ENCODE measurements around the gene RUBCN. TPM values are rescaled to one million over a fixed set of nuclear protein-coding genes. Genes with fewer than 3 reads are reported as not detected.
"Not testable (repeated sequence)": the region's sequence is repeated elsewhere in the genome, so short reads cannot be mapped to it uniquely, and the experiment has no call there.

The RUBCN gene
- total and polyA plus RNA-seq, 2 of the 13 experiments (the other 11 are each of a cell fraction or from before 2014, with no cell fraction given), result 5.2 to 8.1 TPM

DNA sequence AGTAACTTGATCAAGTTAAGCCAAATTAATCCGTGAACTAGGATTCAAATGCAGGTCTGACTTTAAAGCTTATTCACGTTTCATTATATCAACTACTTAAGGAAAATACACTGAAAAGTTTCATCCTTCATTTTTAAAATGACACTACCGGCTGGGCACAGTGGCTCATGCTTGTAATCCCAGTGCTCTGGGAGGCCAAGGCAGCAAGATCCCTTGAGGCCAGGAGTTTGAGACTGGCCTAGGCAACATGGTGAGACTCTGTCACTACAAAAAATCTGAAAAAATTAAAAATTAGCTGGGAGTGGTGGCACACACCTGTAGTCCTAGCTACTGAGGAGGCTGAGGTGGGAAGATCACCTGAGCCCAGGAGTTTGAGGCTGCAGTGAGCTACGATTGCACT, 3.7 kb downstream of the RUBCN start:
- no peak overlapping the region for H3K4me3 ChIP-seq (replicated peaks in 1 of 3; ENCODE audit: insufficient read depth in 1 of 3, low read depth in 2 of 3, low read length in 3 of 3)
- no peak for ATAC-seq
- no peaks in the 10 kb centered on the region; a peak in 1 of 5 replicates for H3K27me3 ChIP-seq (ENCODE audit: control insufficient read depth in 1 of 2, insufficient read depth in 2 of 2, low read length in 2 of 2)
- H3K36me3 ChIP-seq (replicated peaks in 1 of 2; ENCODE audit: control insufficient read depth in 1 of 2, insufficient read depth in 2 of 2, low read length in 2 of 2), result no peaks in the 10 kb centered on the region
- ChIA-PET CTCF (ENCODE audit: low intra/inter-chr PET ratio, low total read pairs) (no interaction called here), POLR2A (no interaction called here)
- no peak for FAIRE-seq
- H3K9ac ChIP-seq (ENCODE audit: insufficient read depth, low read depth, low read length), result no peak overlapping the region
- peaks cover 14% of the 10 kb centered on the region for H3K4me1 ChIP-seq (ENCODE audit: insufficient read depth, low read length)
- H3K79me2 ChIP-seq (ENCODE audit: insufficient read depth, low read length), result peaks cover 11% of the 10 kb centered on the region
- DNase-seq (ENCODE audit: low spot score), result no peak
- no peak overlapping the region for H3K4me2 ChIP-seq (ENCODE audit: low read depth, low read length)
- WGBS (ENCODE audit: low lambda C conversion rate), result 94% methylated on average over 4 of the region's 4 CpGs
- H2AFZ ChIP-seq (ENCODE audit: low read length), result no peak overlapping the region
- TF ChIP-seq HOXA7 (CRISPR knock-in tag; IDR thresholded peaks at IDR 0.05) (no peak), GZF1 (CRISPR knock-in tag; IDR thresholded peaks at IDR 0.05) (no peak), ZFP1 (CRISPR knock-in tag; IDR thresholded peaks at IDR 0.05) (no peak), SRF (IDR thresholded peaks at IDR 0.05; ENCODE audit: low read depth, low read length) (no peak), THAP11 (CRISPR knock-in tag; IDR thresholded peaks at IDR 0.05) (no peak), NR2C2 (CRISPR knock-in tag; IDR thresholded peaks at IDR 0.05; ENCODE audit: borderline replicate concordance) (no peak), KDM5B (CRISPR knock-in tag; IDR thresholded peaks at IDR 0.05; ENCODE audit: borderline replicate concordance) (no peak), CBFB (CRISPR knock-in tag; IDR thresholded peaks at IDR 0.05) (no peak), CHD4 (IDR thresholded peaks at IDR 0.05; ENCODE audit: borderline replicate concordance, low read length) (no peak), HNRNPK (IDR thresholded peaks at IDR 0.05; ENCODE audit: low read depth, low read length, poor library complexity, severe bottlenecking) (no peak), HIVEP1 (CRISPR knock-in tag; IDR thresholded peaks at IDR 0.05) (no peak)
- TF ChIP-seq, protein P1, sequence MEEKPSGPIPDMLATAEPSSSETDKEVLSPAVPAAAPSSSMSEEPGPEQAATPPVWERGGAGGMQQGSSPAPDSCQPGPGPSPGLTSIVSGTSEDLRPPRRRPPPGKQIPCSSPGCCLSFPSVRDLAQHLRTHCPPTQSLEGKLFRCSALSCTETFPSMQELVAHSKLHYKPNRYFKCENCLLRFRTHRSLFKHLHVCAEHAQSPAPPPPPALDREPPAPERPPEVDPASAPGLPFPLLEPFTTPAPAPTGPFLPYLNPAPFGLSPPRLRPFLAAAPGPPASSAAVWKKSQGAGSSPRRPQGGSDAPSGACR (CRISPR knock-in tag; IDR thresholded peaks at IDR 0.05), result no peak
- H3K9me3 ChIP-seq (ENCODE audit: low read length), result no peaks in the 10 kb centered on the region
- no peaks in the 10 kb centered on the region for H4K20me1 ChIP-seq (ENCODE audit: insufficient read depth, low read length)
- BruUV-seq (replicated peaks), result no TSS peak
- in situ Hi-C loops (cut with HindIII; ENCODE audit: extremely low pct_ligation_motif_present, low pct_unique_long_range_greater_than_20kb), result no loop called here
- intact Hi-C loops (cut with micrococcal nuclease; ENCODE audit: unreplicated experiment), result no loop called here
- H3K27ac ChIP-seq (ENCODE audit: extremely low read length, insufficient read depth, low read length), result no peak overlapping the region

DNA sequence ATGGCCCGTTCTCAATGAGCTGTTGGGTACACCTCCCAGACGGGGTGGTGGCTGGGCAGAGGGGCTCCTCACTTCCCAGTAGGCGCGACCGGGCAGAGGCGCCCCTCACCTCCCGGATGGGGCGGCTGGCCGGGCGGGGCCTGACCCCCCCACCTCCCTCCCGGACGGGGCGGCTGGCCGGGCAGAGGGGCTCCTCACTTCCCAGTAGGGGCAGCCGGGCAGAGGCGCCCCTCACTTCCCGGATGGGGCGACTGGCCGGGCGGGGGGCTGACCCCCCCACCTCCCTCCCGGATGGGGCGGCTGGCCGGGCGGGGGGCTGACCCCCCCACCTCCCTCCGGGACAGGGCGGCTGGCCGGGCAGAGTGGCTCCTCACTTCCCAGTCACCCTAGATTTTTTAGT, 5.2 kb downstream of the RUBCN start:
- POLR2A ChIA-PET; H4K20me1 ChIP-seq (ENCODE audit: insufficient read depth, low read length); in situ Hi-C loops (cut with HindIII; ENCODE audit: extremely low pct_ligation_motif_present, low pct_unique_long_range_greater_than_20kb); H3K9ac ChIP-seq (ENCODE audit: insufficient read depth, low read depth, low read length); H3K27me3 ChIP-seq (ENCODE audit: control insufficient read depth in 1 of 2, insufficient read depth in 2 of 2, low read length in 2 of 2); H2AFZ ChIP-seq (ENCODE audit: low read length); H3K4me1 ChIP-seq (ENCODE audit: insufficient read depth, low read length); ATAC-seq; DNase-seq (ENCODE audit: low spot score); CTCF ChIA-PET (ENCODE audit: low intra/inter-chr PET ratio, low total read pairs); H3K36me3 ChIP-seq (replicated peaks in 1 of 2; ENCODE audit: control insufficient read depth in 1 of 2, insufficient read depth in 2 of 2, low read length in 2 of 2); H3K27ac ChIP-seq (ENCODE audit: extremely low read length, insufficient read depth, low read length); H3K9me3 ChIP-seq (ENCODE audit: low read length); H3K4me2 ChIP-seq (ENCODE audit: low read depth, low read length); FAIRE-seq; H3K4me3 ChIP-seq (replicated peaks in 1 of 3; ENCODE audit: insufficient read depth in 1 of 3, low read depth in 2 of 3, low read length in 3 of 3); intact Hi-C loops (cut with micrococcal nuclease; ENCODE audit: unreplicated experiment); BruUV-seq (replicated peaks): not testable (repeated sequence)
- H3K79me2 ChIP-seq (ENCODE audit: insufficient read depth, low read length), result peaks cover 11% of the 10 kb centered on the region
- WGBS (ENCODE audit: low lambda C conversion rate), result 97% methylated on average over 25 of the region's 27 CpGs
